ENCODE data around the gene KRTAP26-1. TPM values are rescaled to one million over a fixed set of nuclear protein-coding genes. Genes with fewer than 3 reads are reported as not detected.

The KRTAP26-1 gene
- total and polyA plus RNA-seq, 3 experiments from 2014 or later = not detected

GRCh38 chr21:30315701-30316100 lies 4.4 kb downstream of the KRTAP26-1 start:
- no peaks in the 10 kb centered on the region for H3K36me3 ChIP-seq (ENCODE audit: insufficient read depth, low read length)
- H3K9me3 ChIP-seq (ENCODE audit: low read length) = no peaks in the 10 kb centered on the region
- H3K36me3 Mint-ChIP-seq = no peaks in the 10 kb centered on the region
- no peak overlapping the region for H3K27ac Mint-ChIP-seq
- no peaks in the 10 kb centered on the region for H3K27me3 Mint-ChIP-seq
- no peak overlapping the region for H3K4me3 ChIP-seq (ENCODE audit: low read length)
- no peaks in the 10 kb centered on the region for H3K4me1 Mint-ChIP-seq
- H3K27me3 ChIP-seq (ENCODE audit: insufficient read depth, low read length, poor library complexity, severe bottlenecking) = no peaks in the 10 kb centered on the region
- POLR2A ChIA-PET = no interaction called here
- no peak overlapping the region for H3K4me3 Mint-ChIP-seq
- DNase-seq = no peak
- peaks cover 2 to 9% (median 4%) of the 10 kb centered on the region in 5 donors for H3K9me3 Mint-ChIP-seq
- no peaks in the 10 kb centered on the region for H3K4me1 ChIP-seq (ENCODE audit: insufficient read depth, low read length)
- CTCF ChIA-PET = no interaction called here
- no peak overlapping the region for H3K27ac ChIP-seq (ENCODE audit: low read depth, low read length)

DNA sequence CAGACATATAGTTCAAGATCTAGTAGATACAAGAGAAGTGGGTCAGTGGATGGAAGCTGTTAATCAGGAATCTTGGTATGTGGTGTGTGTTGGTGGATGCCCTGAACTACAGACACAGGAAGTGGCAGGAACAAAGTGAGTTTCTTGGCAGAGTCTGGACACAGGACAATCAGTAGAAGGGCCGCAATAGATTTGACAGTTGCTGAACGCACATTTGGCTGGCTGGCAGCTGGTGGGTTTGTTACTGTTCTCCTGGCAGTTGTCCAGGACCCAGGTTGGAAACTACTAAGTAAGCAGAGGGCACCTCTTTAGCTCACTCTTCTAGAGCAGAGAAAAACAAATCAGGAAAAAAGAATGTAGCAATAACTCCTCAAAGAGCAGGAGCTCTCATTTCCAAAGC lies 13.2 kb downstream of the KRTAP26-1 start:
- no peak overlapping the region for H3K4me3 ChIP-seq (ENCODE audit: low read length)
- Mint-ChIP-seq H3K9me3 (peaks cover 0 to 6% (median 3%) of the 10 kb centered on the region in 5 donors), H3K36me3 (no peaks in the 10 kb centered on the region), H3K4me1 (no peaks in the 10 kb centered on the region), H3K27me3 (no peaks in the 10 kb centered on the region), H3K27ac (no peak overlapping the region), H3K4me3 (no peak overlapping the region)
- no peaks in the 10 kb centered on the region for H3K9me3 ChIP-seq (ENCODE audit: low read length)
- POLR2A ChIA-PET = no interaction called here
- H3K4me1 ChIP-seq (ENCODE audit: insufficient read depth, low read length) = no peaks in the 10 kb centered on the region
- CTCF ChIA-PET = interaction anchor here (0.9 kb wide), 1 partner anchor 10 kb away, joined by 3 read pairs; no protein-coding TSS in a partner anchor
- H3K36me3 ChIP-seq (ENCODE audit: insufficient read depth, low read length) = no peaks in the 10 kb centered on the region
- H3K27me3 ChIP-seq (ENCODE audit: insufficient read depth, low read length, poor library complexity, severe bottlenecking) = no peaks in the 10 kb centered on the region
- no peak for DNase-seq
- no peak overlapping the region for H3K27ac ChIP-seq (ENCODE audit: low read depth, low read length)

- H3K36me3 Mint-ChIP-seq = no peaks in the 10 kb centered on the region
- no peak overlapping the region for H3K4me3 Mint-ChIP-seq
- CTCF ChIA-PET = no interaction called here
- POLR2A ChIA-PET = no interaction called here
- no peak for DNase-seq
- no peaks in the 10 kb centered on the region for H3K4me1 ChIP-seq (ENCODE audit: insufficient read depth, low read length)
- peaks cover 4 to 15% (median 6%) of the 10 kb centered on the region in 5 donors for H3K9me3 Mint-ChIP-seq
- no peaks in the 10 kb centered on the region for H3K4me1 Mint-ChIP-seq
- no peaks in the 10 kb centered on the region for H3K36me3 ChIP-seq (ENCODE audit: insufficient read depth, low read length)
- no peaks in the 10 kb centered on the region for H3K27me3 Mint-ChIP-seq
- no peak overlapping the region for H3K27ac Mint-ChIP-seq
- no peaks in the 10 kb centered on the region for H3K27me3 ChIP-seq (ENCODE audit: insufficient read depth, low read length, poor library complexity, severe bottlenecking)
- no peaks in the 10 kb centered on the region for H3K9me3 ChIP-seq (ENCODE audit: low read length)
- H3K27ac ChIP-seq (ENCODE audit: low read depth, low read length) = no peak overlapping the region
- H3K4me3 ChIP-seq (ENCODE audit: low read length) = no peak overlapping the region
These were observed 15.0 kb downstream of the KRTAP26-1 start for GRCh38 chr21:30305136-30305535.

DNA sequence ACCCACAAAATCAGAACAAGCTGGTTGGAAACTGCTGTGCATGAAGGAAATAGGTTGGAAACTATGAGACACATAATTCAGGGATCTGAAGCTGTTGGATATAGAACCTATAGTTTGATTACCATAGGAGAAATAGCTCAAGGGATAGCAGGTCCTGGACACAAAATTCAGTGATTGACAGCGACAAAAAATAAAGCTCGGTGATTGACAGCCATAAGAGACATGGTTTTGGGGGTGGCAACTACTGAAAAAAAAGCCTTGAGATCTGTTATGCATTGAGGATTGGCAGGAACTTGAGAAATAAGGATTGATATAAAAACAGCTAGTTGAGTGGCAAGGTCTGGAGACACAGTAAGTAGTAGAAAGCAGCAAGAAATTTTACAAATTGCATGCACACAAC lies 30.9 kb downstream of the KRTAP26-1 start, which contains the start of gene KRTAP25-1:
Gene KRTAP25-1 (minus strand): TSS at position 300 of the 400 bp plus-strand sequence. CDS start 24 bp downstream, at position 276.
- CTCF ChIA-PET = no interaction called here
- no peak within 1 kb of the TSS for H3K27ac ChIP-seq (ENCODE audit: low read depth, low read length)
- Mint-ChIP-seq H3K27ac (no peak within 1 kb of the TSS), H3K4me3 (no peak within 1 kb of the TSS), H3K9me3 (peaks cover 0 to 4% (median 0%) of the 10 kb centered on the region in 5 donors), H3K27me3 (no peaks in the 10 kb centered on the region), H3K4me1 (no peaks in the 10 kb centered on the region), H3K36me3 (no peaks in the 10 kb centered on the region)
- no peak for DNase-seq
- no peaks in the 10 kb centered on the region for H3K4me1 ChIP-seq (ENCODE audit: insufficient read depth, low read length)
- no peak within 1 kb of the TSS for H3K4me3 ChIP-seq (ENCODE audit: low read length)
- H3K9me3 ChIP-seq (ENCODE audit: low read length) = no peaks in the 10 kb centered on the region
- POLR2A ChIA-PET = no interaction called here
- H3K27me3 ChIP-seq (ENCODE audit: insufficient read depth, low read length, poor library complexity, severe bottlenecking) = no peaks in the 10 kb centered on the region
- H3K36me3 ChIP-seq (ENCODE audit: insufficient read depth, low read length) = no peaks in the 10 kb centered on the region

- ChIA-PET POLR2A (no interaction called here), CTCF (no interaction called here)
- H3K27me3 Mint-ChIP-seq = no peaks in the 10 kb centered on the region
- Histone ChIP-seq H3K27me3 (ENCODE audit: insufficient read depth, low read length, poor library complexity, severe bottlenecking) (no peaks in the 10 kb centered on the region), H3K4me1 (ENCODE audit: insufficient read depth, low read length) (no peaks in the 10 kb centered on the region), H3K9me3 (ENCODE audit: low read length) (no peaks in the 10 kb centered on the region), H3K27ac (ENCODE audit: low read depth, low read length) (no peak within 1 kb of the TSS), H3K4me3 (ENCODE audit: low read length) (no peak within 1 kb of the TSS), H3K36me3 (ENCODE audit: insufficient read depth, low read length) (no peaks in the 10 kb centered on the region)
- H3K4me1 Mint-ChIP-seq = no peaks in the 10 kb centered on the region
- H3K9me3 Mint-ChIP-seq = peaks cover 0 to 2% (median 0%) of the 10 kb centered on the region in 5 donors
- no peaks in the 10 kb centered on the region for H3K36me3 Mint-ChIP-seq
- no peak for DNase-seq
- H3K27ac Mint-ChIP-seq = peak within 1 kb of the TSS in 1 of 8 donors; percentile 78
- H3K4me3 Mint-ChIP-seq = no peak within 1 kb of the TSS
These were observed 37.3 kb downstream of the KRTAP26-1 start, which contains the start of gene KRTAP24-1 for GRCh38 chr21:30282850-30283249. KRTAP24-1 (minus strand) TSS chr21:30282950; CDS start chr21:30282932, 18 bp downstream.

DNA sequence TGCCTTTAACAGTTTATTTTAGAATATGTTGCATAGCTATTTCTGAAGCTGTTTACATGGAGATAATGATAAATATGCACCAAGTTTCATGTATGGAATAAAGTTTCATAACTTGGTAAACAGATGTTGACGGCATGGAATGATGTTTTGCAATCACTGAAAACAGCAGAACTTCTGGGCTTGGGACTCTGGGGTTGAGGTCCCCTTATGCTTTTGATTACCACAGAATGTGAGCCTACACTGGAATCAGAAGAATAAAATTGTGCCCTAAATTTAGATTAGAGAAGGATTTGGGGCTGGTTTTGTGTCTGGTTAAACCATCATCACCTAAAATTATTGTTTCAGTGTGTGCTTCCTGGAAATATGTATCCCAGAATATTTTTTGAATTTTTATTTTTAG lies 48.5 kb downstream of the KRTAP26-1 start:
- no peaks in the 10 kb centered on the region for H3K27me3 ChIP-seq (ENCODE audit: insufficient read depth, low read length, poor library complexity, severe bottlenecking)
- no peaks in the 10 kb centered on the region for H3K4me1 ChIP-seq (ENCODE audit: insufficient read depth, low read length)
- H3K36me3 ChIP-seq (ENCODE audit: insufficient read depth, low read length) = no peaks in the 10 kb centered on the region
- Mint-ChIP-seq H3K9me3 (peaks cover 0 to 7% (median 2%) of the 10 kb centered on the region in 5 donors), H3K27ac (no peak overlapping the region), H3K36me3 (peaks cover 0 to 6% (median 0%) of the 10 kb centered on the region in 3 donors), H3K4me1 (no peaks in the 10 kb centered on the region), H3K27me3 (no peaks in the 10 kb centered on the region), H3K4me3 (no peak overlapping the region)
- ChIA-PET POLR2A (no interaction called here), CTCF (no interaction called here)
- H3K27ac ChIP-seq (ENCODE audit: low read depth, low read length) = no peak overlapping the region
- no peak for DNase-seq
- no peaks in the 10 kb centered on the region for H3K9me3 ChIP-seq (ENCODE audit: low read length)
- H3K4me3 ChIP-seq (ENCODE audit: low read length) = no peak overlapping the region

DNA sequence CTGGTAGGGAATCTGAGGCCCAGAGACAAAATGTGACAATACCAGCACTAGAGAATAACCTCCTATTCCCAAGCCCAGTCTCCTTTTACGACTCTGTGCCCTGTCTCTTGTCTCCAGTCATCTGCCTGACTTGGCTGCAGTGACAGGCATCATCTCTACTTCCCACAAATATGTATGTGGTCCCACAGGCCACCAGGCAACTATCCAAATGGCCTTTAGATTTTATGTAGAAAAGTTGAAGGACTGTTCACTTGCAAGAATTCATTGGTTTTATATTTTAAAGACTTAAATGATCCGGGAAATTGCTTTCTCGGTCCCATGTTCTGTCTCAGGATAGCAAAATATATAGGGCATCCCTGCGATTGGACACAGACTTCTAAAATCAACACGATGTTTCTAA lies 49.0 kb downstream of the KRTAP26-1 start:
- H3K4me3 ChIP-seq (ENCODE audit: low read length) = no peak overlapping the region
- POLR2A ChIA-PET = no interaction called here
- no peaks in the 10 kb centered on the region for H3K27me3 Mint-ChIP-seq
- H3K9me3 ChIP-seq (ENCODE audit: low read length) = no peaks in the 10 kb centered on the region
- no peak overlapping the region for H3K27ac Mint-ChIP-seq
- no peak overlapping the region for H3K4me3 Mint-ChIP-seq
- peaks cover 0 to 7% (median 2%) of the 10 kb centered on the region in 5 donors for H3K9me3 Mint-ChIP-seq
- no peaks in the 10 kb centered on the region for H3K27me3 ChIP-seq (ENCODE audit: insufficient read depth, low read length, poor library complexity, severe bottlenecking)
- CTCF ChIA-PET = no interaction called here
- no peaks in the 10 kb centered on the region for H3K4me1 Mint-ChIP-seq
- peaks cover 0 to 6% (median 0%) of the 10 kb centered on the region in 3 donors for H3K36me3 Mint-ChIP-seq
- no peak overlapping the region for H3K27ac ChIP-seq (ENCODE audit: low read depth, low read length)
- DNase-seq = no peak
- no peaks in the 10 kb centered on the region for H3K4me1 ChIP-seq (ENCODE audit: insufficient read depth, low read length)
- no peaks in the 10 kb centered on the region for H3K36me3 ChIP-seq (ENCODE audit: insufficient read depth, low read length)

DNA sequence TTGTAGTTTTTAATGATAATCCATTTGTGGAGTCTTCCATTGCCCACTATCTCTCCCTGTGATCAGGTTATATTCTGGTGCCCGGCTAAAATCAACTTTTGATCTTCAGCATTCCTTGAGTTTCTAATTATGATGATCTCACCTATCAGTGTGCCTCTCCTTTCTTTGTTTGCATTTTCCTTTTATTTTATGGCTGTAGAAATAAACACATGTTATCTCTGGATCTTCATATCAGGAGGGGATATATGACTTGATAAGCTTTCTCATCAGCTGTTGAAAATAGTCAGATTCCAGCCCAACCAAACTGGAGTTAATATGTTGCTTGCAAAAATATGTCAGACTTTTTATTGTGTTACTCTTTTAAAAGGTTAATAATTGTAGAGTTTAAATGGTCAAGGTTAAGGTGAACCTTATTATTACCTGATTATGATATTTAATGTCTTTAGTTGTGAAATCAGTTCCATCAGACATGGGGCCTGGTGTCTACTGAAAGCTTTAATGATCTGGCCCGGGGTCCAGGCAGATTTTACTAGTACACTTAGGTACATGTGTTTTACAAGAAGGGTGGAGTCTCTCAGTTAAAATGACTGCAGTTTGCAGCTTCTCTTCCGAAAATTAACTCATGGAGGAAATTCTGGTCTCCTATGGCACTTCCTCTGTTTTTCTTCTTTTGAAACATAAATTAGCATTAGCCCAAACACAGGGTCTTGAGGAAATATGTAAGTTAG lies 50.1 kb downstream of the KRTAP26-1 start:
- no peak for DNase-seq
- Mint-ChIP-seq H3K9me3 (peaks cover 0 to 7% (median 2%) of the 10 kb centered on the region in 5 donors), H3K36me3 (peaks cover 0 to 6% (median 0%) of the 10 kb centered on the region in 3 donors), H3K27me3 (no peaks in the 10 kb centered on the region), H3K27ac (peak overlapping the region in 1 of 8 donors; percentile 34), H3K4me1 (no peaks in the 10 kb centered on the region), H3K4me3 (no peak overlapping the region)
- no peaks in the 10 kb centered on the region for H3K4me1 ChIP-seq (ENCODE audit: insufficient read depth, low read length)
- no peaks in the 10 kb centered on the region for H3K27me3 ChIP-seq (ENCODE audit: insufficient read depth, low read length, poor library complexity, severe bottlenecking)
- H3K9me3 ChIP-seq (ENCODE audit: low read length) = no peaks in the 10 kb centered on the region
- H3K4me3 ChIP-seq (ENCODE audit: low read length) = no peak overlapping the region
- CTCF ChIA-PET = no interaction called here
- H3K27ac ChIP-seq (ENCODE audit: low read depth, low read length) = no peak overlapping the region
- H3K36me3 ChIP-seq (ENCODE audit: insufficient read depth, low read length) = no peaks in the 10 kb centered on the region
- POLR2A ChIA-PET = no interaction called here
